Ramos (cell line): ENCODE results near the gene PGM5.

Source experiments
- in situ Hi-C: fragments of 300-500 bp; cut with MboI; formaldehyde crosslinking; loops from one replicate; pipeline ENCODE4 v1.14.3; 2022; ENCODE audit warnings: low sequenced_read_pairs; ENCODE audit not compliant: unreplicated experiment

PGM5 gene

GRCh38 chr9:68560071-68560844, 203.8 kb downstream of the PGM5 start:
- in situ Hi-C loops = loop anchor here (10.0 kb wide), 1 partner anchor 55 kb away; no protein-coding TSS in a partner anchor

GRCh38 chr9:68562461-68562860, 206.1 kb downstream of the PGM5 start:
- in situ Hi-C loops = loop anchor here (10.0 kb wide), 1 partner anchor 58 kb away; no protein-coding TSS in a partner anchor

- in situ Hi-C loops = loop anchor here (10.0 kb wide), 1 partner anchor 63 kb away; no protein-coding TSS in a partner anchor
Observed at GRCh38 chr9:68567565-68567964, 211.2 kb downstream of the PGM5 start.

GRCh38 chr9:68574150-68574549, 217.7 kb downstream of the PGM5 start:
- in situ Hi-C loops = no loop called here

GRCh38 chr9:68575817-68576216, 219.4 kb downstream of the PGM5 start:
- in situ Hi-C loops = no loop called here

- in situ Hi-C loops = no loop called here
Observed at GRCh38 chr9:68577774-68578591, 221.6 kb downstream of the PGM5 start.
